IPS-20b (cell line): ENCODE data around the gene IFRD2.

Experiments
- H3K27ac ChIP-seq: one replicate; pipeline ENCODE4 v1.5.1; 2013; ENCODE audit warnings: low read length
- H3K27me3 ChIP-seq: 2 replicates; pipeline ENCODE4 v1.6.1; 2013; ENCODE audit warnings: mild to moderate bottlenecking, low read length, inconsistent platforms; ENCODE audit not compliant: insufficient read depth
- H3K36me3 ChIP-seq: 2 replicates; pipeline ENCODE4 v1.6.1; 2013; ENCODE audit warnings: low read depth, mild to moderate bottlenecking, inconsistent platforms, low read length, moderate library complexity; ENCODE audit not compliant: insufficient read depth
- H3K4me1 ChIP-seq: 2 replicates; pipeline ENCODE4 v1.6.1; 2013; ENCODE audit warnings: mild to moderate bottlenecking, control low read depth, inconsistent platforms, low read length, moderate library complexity; ENCODE audit not compliant: insufficient read depth
- H3K4me3 ChIP-seq: 2 replicates; pipeline ENCODE4 v1.5.1; 2013; ENCODE audit warnings: mild to moderate bottlenecking, low read length, inconsistent platforms
- H3K9ac ChIP-seq: 2 replicates; pipeline ENCODE4 v1.6.1; 2013; ENCODE audit warnings: low read depth, mild to moderate bottlenecking, inconsistent platforms, low read length, moderate library complexity
- H3K9me3 ChIP-seq: 2 replicates; pipeline ENCODE4 v1.6.1; 2013; ENCODE audit warnings: mild to moderate bottlenecking, low read depth, low read length, inconsistent platforms; ENCODE audit not compliant: insufficient read depth

Gene IFRD2

DNA sequence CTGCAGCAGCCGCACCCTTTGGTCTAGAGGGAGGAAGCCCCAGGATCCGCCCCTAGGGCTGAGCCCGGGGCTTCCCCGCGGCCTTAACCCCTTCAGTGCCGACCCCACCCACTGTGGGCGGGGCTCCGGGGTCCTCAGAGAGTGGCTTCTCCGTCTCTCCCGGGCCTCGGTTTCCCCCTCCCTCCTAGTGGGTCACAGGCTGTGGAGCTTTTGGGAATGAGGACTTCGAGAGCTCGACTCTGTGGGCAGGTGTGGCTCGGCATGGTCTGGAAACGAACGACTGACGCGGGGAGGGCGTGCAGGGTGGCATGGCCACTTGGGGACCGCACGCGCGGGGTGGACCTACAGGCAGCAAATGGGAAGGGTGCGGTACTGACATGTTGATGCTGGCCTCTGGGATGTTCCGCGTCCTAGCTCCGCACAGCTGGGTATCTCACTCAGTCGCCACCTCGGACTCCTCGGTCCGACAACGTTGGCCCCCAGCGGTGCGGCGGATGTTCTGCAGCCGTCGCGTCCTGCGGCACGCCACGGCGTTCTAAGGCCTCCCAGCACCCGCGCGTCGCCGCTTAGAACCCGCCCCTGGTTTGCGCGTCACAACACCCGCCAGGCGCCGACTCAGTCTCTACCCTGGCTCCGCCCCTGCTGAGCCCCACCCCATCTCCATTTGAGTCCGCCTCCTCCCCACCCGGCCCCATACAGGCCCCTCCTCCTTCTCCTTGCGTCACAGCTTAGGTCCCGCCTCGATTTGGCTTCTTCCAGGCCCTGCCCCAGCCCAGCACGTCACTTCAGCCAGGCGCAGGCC lies 6.8 kb upstream of the IFRD2 start, which contains the start of the genes HYAL3 and NAA80:
HYAL3 (minus strand) TSS at position 570 of the 802 bp plus-strand sequence. CDS start 3,803 bp downstream, outside the sequence.
NAA80 (minus strand) TSS at position 570 of the 802 bp plus-strand sequence. CDS start 1,942 bp downstream, outside the sequence.
- H3K4me1 ChIP-seq: peaks cover 9% of the 10 kb centered on the region
- H3K4me3 ChIP-seq: peak within 1 kb of the TSS; percentile 96
- no peak within 1 kb of the TSS for H3K27ac ChIP-seq
- H3K9me3 ChIP-seq: no peaks in the 10 kb centered on the region
- H3K27me3 ChIP-seq: peaks cover 4% of the 10 kb centered on the region; the same call in 1 of the 2 replicates
- H3K36me3 ChIP-seq: no peaks in the 10 kb centered on the region
- H3K9ac ChIP-seq: peak within 1 kb of the TSS; percentile 85

DNA sequence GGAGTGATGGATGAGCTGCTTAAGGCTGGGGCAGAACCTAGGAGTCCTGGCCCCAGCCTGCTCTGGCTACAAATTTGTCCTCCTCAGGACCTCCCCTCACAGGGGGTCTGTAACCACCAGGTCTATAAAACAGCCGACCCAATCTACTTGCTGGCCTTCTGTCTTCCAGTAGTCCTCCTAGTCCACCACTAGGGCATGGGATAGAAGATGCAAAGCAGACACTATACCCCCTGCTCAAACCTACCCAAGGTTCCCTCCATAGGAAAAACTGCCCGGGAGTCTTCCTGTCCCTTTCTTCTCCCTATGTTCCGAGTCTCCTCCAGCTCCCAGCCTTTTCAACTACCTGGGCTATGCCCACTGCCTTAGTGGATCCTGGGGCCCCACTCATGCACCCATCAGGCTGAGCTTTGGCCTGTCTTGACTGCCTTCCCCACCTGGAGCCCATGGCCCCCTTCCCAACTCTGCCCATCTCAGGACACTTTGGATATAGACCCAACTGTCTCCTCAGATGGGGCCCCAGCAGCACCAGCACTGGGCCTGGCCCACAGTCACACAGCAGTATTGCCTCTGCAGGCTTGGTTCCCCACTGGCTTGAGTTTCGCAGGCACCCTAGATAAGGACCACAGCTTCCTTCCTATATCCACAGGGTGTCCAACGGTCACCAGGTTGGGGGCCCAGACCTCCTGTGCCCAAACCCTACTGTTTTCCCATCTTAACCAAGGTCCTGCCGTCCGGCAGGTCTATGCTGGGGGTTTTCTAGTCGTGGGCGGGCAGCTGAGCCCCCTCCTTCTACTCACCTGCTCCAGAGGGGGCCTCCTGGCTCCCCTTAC lies 5.9 kb upstream of the IFRD2 start:
- Histone ChIP-seq H3K4me1 (peaks cover 9% of the 10 kb centered on the region), H3K27ac (no peak overlapping the region), H3K27me3 (peaks cover 4% of the 10 kb centered on the region; the same call in 1 of the 2 replicates), H3K9ac (peak overlapping the region; percentile 85; the same call in 1 of the 2 replicates), H3K36me3 (no peaks in the 10 kb centered on the region), H3K4me3 (peak overlapping the region; percentile 96), H3K9me3 (no peaks in the 10 kb centered on the region)

DNA sequence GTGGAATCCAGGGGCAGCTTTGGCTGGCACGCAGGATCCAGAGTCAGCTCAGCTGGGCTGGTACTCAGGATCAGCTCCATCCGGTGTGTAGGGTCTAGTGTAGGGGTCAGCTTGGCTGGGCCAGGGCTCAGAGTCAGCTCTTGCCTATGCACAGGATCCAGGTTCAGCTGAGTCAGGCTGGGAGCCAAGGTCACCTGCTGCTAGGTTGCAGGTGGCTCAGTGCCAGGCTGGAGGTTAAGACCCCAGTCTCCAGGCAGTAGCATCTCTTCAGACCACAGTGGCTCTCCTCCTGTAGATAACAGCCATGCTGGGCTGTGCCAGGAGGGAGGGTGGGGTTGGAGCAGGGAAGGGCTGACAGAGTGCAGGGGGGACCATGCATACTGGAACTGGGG lies 5.2 kb upstream of the IFRD2 start:
- no peaks in the 10 kb centered on the region for H3K36me3 ChIP-seq
- peaks cover 8% of the 10 kb centered on the region for H3K4me1 ChIP-seq
- H3K27ac ChIP-seq: no peak overlapping the region
- no peaks in the 10 kb centered on the region for H3K9me3 ChIP-seq
- peaks cover 4% of the 10 kb centered on the region; the same call in 1 of the 2 replicates for H3K27me3 ChIP-seq
- no peak overlapping the region for H3K9ac ChIP-seq
- no peak overlapping the region for H3K4me3 ChIP-seq

DNA sequence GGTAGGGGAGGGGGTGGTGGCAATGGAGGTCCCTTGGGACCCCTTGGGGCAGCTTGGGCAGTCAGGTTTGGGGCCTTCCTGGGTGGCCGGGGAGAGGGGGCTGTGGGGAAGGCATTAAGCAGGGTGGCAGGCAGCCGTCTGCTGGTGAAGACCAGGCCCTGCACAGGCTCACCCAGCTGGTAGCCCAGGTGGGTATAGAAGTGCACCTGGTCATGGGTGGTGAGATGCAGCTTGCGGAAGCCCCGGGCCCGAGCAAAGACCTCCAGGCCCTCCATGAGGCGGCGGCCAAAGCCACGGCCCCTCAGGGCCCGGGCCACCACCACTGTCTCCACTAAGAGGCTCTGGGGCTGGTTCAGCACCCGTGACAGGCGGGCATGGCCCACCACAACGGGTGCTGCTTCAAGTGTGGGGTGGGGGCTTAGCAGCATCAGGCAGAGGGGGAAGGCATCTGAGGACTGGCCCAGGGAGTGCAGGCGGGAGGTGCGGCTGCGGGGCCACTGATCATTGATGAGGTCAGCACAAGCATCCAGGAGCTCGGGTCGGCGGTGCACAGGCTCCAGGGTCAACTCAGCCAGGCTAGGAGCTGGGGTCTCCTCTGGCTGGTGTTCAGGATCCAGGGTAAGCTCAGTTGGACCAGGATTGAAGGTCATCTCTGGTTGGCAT lies 4.6 kb upstream of the IFRD2 start:
- H3K27me3 ChIP-seq: peaks cover 4% of the 10 kb centered on the region; the same call in 1 of the 2 replicates
- H3K4me3 ChIP-seq: no peak overlapping the region
- no peak overlapping the region for H3K9ac ChIP-seq
- no peak overlapping the region for H3K27ac ChIP-seq
- H3K9me3 ChIP-seq: no peaks in the 10 kb centered on the region
- H3K36me3 ChIP-seq: no peaks in the 10 kb centered on the region
- H3K4me1 ChIP-seq: peaks cover 8% of the 10 kb centered on the region

DNA sequence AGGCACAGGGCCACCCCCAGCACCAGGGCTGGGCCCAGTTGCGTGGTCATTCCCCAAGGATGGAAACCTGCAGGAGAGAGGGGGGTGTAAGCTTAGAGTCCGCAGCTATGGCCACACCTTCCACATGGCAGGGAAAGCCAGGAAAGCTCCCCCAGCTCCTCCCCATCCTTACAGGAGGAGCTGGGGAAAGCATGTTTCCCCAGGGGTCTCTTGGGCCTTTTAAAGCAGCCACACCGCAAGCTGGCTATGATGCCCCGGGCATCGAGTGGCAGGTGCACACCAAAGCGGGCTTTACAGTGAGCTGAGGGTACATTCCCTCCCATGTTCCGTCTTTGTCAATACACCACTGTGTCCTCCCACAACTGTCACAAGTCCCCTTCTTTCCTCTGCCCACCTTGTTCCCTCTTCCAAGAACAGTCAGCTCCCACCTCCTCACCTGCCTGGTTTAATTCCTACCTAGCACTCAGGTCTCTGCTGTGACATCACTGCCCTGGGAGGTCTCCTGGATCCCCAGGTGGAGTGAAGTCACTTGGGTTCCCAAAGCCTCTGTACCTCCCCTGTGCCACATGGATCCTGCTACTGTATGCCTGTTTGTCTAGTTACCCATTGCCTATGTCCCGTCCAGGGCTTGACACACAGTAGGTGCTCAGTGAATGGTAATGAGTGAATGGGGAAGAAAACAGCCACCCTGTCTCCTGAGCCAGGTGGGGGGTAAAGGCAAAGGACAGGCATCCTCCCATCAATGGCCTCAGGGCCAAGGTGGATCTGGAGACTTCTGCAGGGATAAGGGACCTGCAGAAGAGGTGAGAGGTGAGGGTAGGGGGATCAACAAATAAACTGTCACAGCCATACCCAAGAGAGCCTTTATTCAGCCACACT lies 3.6 kb upstream of the IFRD2 start:
- H3K27ac ChIP-seq: no peak overlapping the region
- no peaks in the 10 kb centered on the region for H3K9me3 ChIP-seq

DNA sequence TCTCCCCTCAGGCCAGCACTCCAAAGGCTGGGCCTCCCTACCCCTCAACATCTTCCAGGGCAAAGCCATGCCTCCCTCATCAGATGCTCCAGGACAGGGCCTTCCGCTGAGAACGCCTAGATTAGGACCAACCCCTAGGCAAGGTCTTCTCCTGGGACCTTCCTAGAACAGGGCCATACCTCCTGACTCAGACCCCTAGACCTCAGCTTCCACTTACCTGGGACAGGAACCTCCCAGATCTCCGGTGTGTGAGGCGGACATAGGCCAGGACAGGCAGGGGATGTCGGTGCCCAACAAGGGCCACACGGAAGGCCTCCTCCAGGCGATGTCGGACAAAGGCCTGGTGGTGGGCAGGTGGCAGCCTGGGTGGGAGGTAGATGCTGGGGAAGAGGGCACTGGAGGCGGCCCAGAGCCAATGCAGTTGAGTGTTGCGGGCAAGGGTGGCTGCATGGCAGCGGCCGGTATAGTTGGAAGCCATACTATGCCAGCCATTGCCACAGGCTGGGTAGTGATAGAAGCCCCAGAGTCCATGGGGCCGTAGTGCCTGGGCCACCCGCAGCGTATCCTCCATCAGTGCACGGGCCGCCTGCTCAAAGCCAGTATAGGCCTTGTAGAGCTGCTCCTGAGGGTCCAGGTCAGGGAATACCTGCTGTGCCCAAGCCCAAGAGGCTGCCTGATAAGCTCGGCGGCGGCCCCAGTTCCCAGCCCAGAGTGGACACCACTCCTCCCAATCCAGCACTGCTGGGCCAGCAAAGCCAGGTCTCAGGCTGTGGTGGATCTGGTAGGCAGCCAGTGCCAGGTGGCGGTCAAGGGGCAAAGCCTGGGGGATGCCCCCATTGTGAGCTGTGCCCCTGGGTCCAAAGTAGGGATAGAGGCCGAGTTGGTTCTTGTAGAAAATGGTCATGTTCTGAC lies 2.5 kb upstream of the IFRD2 start:
- Histone ChIP-seq H3K9me3 (no peaks in the 10 kb centered on the region), H3K9ac (no peak overlapping the region), H3K27ac (no peak overlapping the region), H3K36me3 (peaks cover 9% of the 10 kb centered on the region), H3K4me3 (no peak overlapping the region), H3K4me1 (peaks cover 4% of the 10 kb centered on the region), H3K27me3 (no peaks in the 10 kb centered on the region)

More for the DNA sequence above, 3.6 kb upstream of the IFRD2 start:
- no peak overlapping the region for H3K4me3 ChIP-seq
- no peak overlapping the region for H3K9ac ChIP-seq
- H3K36me3 ChIP-seq: no peaks in the 10 kb centered on the region
- peaks cover 4% of the 10 kb centered on the region; the same call in 1 of the 2 replicates for H3K27me3 ChIP-seq
- H3K4me1 ChIP-seq: peaks cover 8% of the 10 kb centered on the region

DNA sequence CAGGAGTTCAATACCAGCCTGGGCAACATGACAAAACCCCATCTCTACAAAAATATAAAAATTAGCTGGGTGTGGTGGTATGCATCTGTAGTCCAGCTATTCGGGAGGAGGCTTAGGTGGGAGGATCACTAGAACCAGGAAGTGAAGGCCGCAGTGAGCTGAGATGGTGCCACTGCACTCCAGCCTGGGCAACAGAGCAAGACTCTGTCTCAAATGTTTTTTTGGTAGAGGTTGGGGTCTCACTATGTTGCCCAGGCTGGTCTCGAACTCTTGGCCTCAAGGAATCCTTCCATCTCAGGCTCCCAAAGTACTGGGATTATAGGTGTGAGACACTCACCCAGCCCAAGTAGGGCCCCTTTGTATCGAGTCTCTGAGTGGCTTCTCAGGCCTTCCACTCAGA lies 1.9 kb upstream of the IFRD2 start:
- H3K4me3 ChIP-seq: no peak overlapping the region
- no peak overlapping the region for H3K27ac ChIP-seq
- peaks cover 16% of the 10 kb centered on the region for H3K36me3 ChIP-seq
- no peaks in the 10 kb centered on the region for H3K9me3 ChIP-seq
- peaks cover 3% of the 10 kb centered on the region; the same call in 1 of the 2 replicates for H3K4me1 ChIP-seq
- no peaks in the 10 kb centered on the region for H3K27me3 ChIP-seq
- H3K9ac ChIP-seq: no peak overlapping the region

DNA sequence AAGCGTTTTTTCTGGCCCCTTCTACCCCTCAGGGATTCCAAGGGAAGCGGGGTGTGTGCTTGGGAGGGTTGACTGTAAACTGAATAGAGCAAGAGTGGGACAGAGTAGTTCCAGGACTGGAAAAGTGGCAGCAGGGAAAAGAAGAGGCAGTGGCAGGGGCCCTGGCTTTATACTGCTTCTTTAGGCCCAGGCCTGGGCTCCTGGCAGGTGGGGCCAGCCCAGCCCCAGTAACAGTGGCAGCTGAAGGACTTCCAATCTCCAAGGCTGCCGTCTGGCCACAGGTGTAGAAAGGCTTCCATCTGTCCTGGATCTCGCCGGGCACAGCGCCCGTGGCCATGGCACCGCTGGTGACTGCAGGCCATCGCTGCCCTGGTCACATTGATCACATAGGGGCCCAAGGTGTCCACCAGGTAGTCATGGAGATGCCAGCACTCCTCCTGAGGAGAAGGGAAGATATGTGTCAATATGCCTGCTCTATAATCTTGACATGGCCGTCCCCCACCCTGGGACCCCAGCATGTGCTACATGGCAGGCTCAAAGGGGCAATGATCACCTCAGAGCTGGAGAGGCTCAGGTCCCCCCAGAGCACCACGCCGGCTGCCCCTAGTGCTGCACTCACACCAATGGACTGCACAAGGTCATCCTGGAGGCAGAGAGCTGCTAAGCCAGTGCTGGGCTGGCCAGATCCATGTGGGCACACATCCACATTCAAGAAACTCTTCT lies 1.0 kb upstream of the IFRD2 start:
- Histone ChIP-seq H3K4me1 (peaks cover 3% of the 10 kb centered on the region; the same call in 1 of the 2 replicates), H3K9me3 (no peaks in the 10 kb centered on the region), H3K9ac (peak overlapping the region; percentile 75; the same call in 1 of the 2 replicates), H3K36me3 (peaks cover 24% of the 10 kb centered on the region), H3K27ac (no peak overlapping the region), H3K4me3 (peak overlapping the region; percentile 94; the same call in 1 of the 2 replicates), H3K27me3 (no peaks in the 10 kb centered on the region)

DNA sequence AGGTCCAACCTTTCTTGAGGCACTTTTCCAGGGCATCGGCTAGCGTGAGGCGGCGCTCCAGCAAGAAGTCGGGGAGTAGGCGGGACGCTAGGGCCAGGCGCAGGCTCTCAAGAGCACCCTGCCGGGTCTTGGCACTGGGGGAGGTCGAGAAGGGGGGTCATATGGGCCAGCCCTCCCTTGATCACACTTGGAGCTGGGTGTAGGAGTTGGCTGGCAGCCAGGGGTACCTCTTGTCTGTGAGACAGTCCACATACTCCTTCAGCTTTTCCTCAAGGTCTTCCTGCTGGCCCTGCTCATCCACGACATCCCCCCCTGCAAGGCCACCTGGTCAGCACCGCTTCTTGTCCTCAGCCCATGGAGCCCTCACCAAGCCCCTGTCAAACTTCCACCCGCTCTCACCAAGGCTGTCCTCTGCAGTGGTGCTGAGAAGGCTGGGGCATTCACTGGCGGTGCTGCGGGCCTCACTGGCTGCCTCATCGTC lies 2.0 kb downstream of the IFRD2 start:
- Histone ChIP-seq H3K9me3 (no peaks in the 10 kb centered on the region), H3K27me3 (no peaks in the 10 kb centered on the region), H3K4me3 (no peak overlapping the region), H3K4me1 (peaks cover 3% of the 10 kb centered on the region; the same call in 1 of the 2 replicates), H3K9ac (no peak overlapping the region), H3K36me3 (peaks cover 42% of the 10 kb centered on the region), H3K27ac (no peak overlapping the region)
